HG02870 (cell line): ENCODE results near the gene VAT1L.

Experiments
- ATAC-seq: cut with Tn5 transposase; IDR thresholded peaks from one replicate; pipeline ENCODE4 v1.9.1; 2021; ENCODE audit warnings: mild to moderate bottlenecking, moderate library complexity; ENCODE audit not compliant: unreplicated experiment

VAT1L gene

DNA sequence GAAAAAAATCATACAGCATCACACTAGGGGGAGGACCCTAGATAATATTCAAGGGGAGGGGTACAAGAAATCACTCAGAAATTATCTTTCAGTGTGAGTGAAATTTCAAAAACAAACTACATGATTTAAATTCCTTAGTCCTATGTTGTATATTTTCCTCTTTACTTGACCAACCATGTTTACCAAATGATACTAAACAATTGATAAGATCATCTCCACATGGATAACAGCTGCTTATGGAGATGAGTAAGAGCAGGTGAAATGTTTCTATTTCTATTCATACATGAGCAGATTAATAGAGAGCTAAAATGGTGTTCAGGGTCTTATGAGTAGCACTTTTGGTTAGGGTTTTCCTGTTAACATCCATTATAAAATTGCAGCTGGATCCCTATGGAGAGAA is 7.3 kb upstream of the VAT1L start:
- no peak for ATAC-seq

DNA sequence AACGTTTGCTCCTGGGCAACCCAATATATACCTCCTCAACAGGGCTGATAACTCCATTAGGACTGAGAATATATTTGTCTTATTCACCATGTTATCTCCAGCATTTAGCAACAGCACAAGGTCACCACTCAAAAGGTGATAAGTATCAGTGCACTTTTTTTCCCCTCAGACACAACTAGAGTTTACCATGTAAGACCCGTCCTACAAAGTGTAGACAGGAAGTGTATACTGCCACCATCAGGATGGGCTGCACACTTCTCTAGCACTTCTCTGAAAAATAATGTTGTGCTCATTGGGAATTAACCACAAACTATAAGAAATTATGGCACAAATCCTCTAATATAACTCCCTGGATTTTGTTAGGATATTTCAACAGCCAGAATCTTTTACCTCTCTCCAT is 5.7 kb upstream of the VAT1L start:
- no peak for ATAC-seq

DNA sequence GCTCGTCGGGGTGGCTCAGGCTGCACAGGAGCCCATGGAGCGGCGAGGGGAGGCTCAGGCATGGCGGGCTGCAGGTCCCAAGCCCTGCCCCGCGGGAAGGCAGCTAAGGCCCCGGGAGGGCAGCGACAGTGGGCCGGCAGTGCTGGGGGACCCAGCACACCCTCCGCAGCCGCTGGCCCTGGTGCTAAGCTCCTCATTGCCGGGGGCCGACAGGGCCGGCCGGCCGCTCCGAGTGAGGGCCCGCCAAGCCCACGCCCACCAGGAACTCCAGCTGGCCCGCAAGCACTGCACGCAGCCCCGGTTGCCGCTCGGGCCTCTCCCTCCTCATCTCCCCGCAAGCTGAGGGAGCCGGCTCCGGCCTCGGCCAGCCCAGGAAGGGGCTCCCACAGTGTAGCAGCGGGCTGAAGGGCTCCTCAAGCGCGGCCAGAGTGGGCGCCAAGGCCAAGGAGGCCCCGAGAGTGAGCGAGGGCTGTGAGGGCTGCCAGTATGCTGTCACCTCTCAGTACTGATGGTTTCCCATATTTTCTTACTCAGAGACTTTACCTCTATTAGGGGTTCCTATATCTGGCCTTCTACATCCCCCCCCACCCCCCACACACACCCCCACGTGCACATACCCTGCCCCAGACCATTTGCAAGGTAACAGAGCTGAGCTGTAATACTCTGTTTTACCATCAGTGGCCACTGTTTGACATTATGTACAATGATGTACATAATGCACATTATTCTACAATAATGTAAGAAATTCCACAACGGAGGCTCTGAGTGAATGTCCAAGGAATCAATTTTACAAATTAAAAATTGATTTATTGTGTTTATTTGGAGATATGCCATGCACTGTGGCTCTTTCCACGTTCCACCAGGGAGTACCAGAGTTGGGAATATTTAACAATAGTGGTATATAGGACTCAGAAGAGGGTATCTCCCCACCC is 3.7 kb upstream of the VAT1L start:
- ATAC-seq: no peak

DNA sequence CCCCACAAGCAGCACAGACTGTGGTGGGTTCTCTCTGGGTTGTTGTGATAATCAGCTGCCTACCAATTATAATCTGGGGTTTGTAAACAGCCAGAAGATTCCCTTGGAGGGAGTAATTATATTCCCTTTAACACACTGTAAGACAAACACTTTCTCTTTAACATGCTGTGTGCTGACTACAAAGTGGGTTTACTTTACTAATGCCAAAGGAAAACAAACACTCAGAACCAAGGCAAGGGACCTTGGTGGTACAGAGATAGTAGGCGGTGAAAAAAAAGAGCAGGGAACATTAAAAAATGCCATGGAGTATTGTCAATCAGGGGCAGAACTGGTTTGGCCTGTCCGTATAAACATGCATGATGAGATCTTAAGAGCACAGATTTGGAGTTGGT is 3.0 kb upstream of the VAT1L start:
- no peak for ATAC-seq

DNA sequence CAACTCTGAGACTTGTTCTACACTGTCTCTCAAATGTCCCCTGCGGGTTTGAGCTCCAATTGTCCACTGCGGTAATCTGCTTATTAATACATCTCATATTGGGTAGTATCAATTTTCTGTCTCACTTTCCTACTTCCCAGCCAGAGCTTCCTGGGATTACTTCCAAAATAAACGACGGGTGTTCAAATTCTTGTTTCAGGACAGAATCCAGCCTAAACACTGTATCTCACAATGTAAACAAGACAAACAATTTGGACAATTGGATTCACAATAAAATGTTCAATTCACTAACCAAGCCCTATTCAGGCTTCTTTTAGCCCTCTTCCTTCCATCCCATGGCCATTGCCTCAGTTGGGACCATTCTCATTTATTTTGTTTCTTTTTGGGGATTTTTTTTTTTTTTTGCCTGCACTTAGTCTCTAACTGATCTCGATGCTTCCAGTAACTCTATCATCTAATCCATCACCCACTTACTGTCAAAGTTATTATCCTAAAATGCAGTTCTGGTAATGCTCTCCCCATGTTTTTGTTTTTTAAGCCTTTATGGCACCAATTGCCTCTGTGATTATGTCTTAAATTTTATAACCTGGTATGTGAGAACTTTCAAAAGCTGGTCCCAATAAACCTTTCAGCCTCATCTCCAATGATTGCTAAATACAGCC is 2.0 kb upstream of the VAT1L start:
- no peak for ATAC-seq

DNA sequence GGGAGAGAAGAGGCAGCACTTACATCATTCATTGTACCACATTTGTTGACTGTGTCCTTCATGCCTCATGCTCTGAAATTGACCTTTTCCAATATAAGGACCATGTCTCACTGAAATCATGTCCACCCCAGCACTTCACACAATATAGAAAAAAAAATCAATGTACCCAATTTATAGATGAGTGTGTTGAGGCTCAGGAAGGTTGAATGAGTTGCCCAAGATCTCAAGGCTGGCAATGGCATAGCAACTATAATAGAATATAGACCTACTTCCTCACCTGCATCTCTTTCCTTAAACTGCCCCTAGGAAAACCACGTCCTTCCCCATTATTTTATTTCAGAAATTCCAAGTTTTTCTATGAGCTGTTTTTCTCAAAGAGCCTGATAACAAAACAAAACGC is 912 bp upstream of the VAT1L start:
- no peak for ATAC-seq

DNA sequence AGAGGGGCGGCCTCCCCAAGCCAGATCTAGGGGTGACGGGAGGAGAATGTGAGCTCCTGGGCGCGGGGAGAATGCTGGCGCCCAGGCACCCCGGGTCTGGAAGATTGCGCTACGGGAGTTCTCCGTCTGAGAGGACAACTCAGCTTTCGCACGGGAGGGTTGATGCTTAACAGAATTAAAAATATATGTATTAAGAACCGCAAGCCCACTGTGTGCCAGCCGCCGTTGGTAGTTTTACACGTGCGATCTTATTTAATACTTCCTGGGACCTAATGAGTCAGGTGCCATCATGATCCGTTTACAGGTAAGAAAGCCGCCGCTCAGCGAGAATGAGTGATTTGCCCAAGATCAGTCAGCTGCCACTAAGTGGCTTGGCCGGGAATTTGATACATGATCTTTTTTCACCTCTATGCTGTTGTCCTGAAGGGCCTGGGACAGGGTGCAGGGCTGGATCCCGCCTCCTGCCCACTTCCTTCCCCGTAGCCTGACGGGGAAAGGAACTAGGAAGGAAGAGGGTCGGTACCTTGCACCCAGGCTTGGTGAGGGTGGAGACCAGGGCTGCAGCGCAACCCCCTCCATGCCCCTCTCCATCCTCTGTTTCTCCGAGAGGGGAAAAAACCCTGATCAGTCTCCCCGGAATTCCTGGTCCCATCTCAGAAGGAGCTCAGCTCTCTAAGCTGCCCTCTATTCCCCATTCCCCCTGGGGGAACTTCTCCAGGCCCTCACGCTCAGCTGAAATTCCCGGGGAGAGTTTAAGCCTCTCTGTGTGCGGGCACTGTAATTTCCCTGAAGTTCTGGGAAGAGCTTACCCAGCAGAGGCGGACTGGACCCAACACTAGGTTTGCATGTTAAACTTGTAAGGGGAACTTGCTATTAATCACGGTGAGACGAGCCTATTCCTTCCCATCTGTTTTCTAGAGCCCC is 983 bp downstream of the VAT1L start:
- ATAC-seq: no peak

DNA sequence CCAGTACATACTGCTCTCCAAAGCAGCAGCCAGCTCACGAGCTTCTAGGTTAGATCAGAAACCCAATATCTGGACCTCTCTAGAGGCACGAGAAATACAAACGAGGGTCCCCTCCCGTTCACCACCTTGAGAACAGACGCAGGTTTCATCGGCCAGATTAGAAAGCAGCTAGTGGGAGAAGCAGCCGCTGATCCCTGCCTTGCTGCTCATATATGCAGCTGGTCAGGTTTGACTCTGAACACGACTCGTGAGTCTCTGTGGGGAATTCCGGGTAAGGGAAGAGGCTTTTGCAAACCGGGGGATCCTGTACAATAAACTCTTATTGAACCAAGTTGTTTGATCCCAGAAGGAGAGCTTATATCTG is 1.6 kb downstream of the VAT1L start:
- no peak for ATAC-seq

DNA sequence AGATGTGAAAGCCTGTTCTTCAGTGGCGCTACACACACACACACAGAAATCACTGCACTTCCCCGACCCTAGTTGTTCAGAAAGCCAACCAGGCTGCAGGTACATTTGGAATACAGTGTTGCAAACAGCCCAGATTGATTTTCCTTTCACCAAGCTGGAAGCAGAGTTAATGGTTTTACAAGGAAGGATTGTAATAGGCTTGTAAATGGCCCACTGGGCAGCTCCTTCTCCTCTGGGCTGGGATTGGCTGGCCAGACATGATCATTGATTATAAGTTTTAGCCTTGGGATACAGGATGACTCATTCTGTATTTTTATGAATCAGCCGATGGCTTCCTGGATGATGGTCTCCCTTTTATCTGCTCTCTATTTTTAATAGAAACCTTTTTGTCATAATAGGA is 2.5 kb downstream of the VAT1L start:
- no peak for ATAC-seq

DNA sequence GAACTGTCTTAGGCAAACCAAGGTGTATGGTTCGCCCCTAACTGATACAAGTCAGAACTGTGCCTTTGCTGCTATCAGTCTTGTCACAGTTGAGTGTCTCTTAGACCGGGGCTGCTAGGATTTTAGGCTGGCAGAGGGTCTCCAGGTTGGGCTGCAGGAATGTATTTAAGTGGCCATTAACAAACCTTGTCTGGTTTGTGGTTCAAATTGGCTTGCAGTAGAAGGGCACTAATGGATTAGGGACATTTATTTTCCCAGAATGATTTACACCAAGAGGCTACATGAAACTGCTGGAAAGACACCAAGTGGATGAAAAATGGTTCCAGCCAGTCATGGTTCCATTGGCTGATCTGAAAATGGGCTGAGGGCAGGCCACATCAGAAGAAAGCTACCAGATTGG is 5.1 kb downstream of the VAT1L start:
- no peak for ATAC-seq

DNA sequence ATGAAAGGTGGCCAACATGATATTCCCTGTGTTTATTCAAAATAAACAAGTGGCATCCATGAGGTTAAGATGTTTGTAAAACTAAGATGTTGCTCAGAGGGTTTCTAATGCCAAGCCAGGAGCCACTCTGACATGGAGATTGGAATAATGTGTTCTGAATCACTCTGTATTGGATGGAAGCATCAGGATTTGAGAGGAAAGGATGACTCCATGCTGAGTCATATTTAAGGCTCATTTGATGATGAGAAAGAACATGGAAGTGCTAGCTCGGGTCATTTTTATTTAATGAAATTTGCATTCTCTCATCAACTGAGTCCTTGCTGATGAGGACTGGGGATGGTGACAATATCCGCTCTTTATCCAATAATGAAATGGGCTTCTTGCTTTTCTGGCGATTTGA is 6.2 kb downstream of the VAT1L start:
- ATAC-seq: no peak

DNA sequence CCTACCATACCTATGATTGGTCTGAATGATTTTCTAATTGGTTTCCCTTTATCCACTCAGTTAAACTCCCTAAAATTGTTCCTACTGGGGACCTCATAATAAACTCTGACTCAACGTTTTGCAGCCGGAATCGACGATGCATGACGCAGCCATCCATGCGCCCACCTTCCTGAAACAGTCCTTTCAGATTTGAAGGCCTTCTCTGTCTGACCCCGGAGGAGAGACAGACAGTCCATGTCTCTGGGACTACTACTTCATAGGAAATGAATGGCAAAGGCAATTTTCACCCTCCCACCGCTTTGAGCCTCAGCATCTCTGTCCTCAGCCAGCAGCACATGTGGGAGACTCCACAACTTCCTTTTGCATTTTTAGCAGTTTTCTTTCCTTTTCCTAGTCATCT is 13.5 kb downstream of the VAT1L start:
- no peak for ATAC-seq

DNA sequence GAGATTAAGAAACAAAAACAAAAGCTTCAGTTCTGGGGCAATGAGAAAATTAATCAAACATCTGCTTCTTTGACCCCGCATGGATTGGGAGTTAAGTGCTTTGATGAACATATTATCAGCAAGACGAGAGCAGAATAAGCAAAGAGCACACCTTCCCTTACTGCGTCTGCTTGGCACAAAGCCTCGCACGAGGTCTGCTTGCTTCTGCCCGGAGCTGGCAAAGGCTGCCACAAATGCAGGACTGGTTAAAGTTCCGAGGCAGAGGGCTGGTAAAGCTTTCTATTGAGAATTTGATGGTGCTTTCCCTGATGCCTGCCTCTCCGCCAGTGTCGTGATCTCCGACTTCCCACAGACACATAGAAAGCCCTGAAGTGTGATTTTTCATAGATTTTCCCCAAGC is 17.0 kb downstream of the VAT1L start:
- ATAC-seq: no peak

DNA sequence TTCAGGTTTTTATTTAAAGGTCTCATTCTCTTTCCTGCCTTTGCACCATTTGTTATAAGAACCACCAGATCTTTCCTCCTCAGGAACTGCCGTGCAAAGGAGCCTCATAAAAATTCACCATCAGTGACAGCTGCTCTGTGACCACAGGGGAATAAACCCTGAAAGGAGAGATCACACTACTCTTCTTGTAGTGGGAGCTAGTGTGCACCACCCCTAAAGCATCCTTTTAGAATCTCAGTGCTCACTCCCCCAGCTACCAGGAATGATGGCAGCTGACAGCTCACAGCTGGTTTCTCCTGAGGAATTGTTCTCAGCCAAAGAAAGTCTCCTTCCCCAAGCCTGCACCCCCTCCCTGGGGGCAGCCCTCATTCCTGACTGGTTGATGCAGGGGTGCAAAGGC is 18.7 kb downstream of the VAT1L start:
- ATAC-seq: no peak

DNA sequence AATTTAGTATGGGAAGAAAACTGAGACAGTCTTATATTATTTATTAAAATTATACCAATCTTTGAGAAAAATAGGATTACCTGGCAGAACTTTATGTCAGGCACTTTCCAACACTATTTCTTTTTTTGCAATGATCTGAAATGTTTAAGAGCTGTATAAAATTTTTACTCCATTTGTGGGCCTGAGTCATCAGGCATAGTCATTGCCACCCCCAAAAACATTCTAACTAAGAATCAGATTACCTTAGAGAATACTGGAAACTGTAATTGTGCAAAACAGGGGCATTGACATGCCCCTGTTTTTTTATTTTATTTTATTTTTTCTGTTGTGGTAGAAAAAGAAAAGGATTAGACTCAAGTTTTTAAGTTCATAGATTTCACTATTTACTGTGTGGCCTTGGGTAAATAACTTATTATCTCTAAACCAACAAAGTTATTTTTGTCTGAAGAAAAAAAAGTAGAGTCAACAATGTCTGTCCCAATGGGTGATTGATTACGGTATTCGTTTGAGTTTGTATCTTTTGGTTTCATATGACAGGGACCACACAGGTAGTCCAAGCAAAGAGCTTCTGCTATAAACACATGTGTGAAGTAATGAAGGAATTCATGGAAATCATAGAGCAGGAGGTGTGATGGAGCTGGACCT is 24.6 kb downstream of the VAT1L start:
- no peak for ATAC-seq

DNA sequence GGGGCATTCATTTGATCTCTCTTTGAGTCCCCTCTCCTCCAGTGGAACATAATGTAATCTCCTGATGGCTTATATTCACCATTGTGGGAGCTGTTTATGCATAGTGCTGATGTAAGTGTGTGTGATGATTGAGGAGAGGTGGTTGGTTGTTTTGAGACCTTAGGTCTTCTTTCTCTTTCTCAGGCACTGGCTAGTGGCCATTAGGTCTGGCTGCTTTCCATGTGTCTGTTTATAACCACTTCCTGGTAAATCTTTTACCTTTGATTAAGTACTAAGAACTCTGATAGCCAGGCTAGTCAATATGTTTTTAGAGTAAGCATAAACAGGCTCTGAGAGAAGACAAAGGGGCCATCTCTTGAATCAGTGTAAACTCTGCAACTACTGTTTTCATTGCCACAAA is 27.9 kb downstream of the VAT1L start:
- no peak for ATAC-seq

DNA sequence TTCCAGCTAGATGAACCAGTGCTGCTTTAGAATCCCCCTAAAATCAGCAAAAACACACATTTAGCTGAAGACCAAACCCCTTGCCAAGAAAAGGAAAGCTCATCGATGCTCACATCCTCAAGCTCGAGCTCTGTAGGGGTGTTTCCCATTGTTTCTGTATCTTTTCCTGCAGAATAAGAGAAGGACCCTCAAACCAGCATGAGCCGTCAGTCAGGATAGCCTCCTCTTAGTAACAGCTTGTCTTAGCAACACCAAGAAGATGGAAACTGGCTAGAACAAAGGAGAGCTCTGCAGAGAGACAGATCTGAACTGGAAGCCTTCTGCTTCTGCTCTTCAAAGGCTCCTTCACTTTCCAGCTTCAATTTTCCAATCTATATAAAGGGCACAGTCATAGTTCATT is 32.0 kb downstream of the VAT1L start:
- ATAC-seq: no peak

DNA sequence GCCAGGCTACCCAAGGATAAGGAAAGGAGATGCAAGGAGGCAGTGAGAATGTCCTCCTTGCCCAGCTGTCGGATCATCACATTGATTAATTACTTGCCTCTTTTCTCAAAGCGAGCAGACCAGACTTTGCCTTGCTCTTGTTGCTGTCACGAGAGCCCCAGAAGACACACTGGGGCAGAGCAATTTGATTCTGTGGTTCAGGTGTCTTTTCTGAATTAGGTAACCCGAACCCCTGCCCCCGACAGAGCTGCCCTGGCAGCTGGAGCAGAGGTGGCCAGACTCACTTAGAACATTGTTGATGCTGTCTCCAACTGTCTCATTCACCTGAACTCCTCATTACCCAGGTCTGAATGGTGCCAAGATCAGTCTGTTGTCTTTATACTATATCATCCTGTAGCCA is 34.3 kb downstream of the VAT1L start:
- ATAC-seq: no peak

DNA sequence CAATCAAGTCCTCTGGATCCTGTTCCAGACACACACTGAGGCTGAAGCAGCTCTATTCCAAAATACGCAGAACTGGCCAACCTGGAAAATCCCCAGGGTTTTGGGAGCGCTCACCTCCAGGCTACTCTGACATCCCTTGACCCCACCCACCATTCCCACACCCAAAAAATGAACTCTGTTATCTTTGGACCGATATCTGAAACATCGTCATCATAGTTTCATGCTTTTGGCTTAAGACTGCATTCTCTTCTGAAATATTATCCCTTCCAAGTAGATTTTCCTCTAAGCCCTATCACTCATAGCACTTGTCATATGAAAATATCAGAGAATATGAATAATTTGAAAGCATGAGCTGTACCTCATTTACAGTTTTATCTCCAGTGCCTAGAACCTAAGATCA is 34.7 kb downstream of the VAT1L start:
- ATAC-seq: no peak

DNA sequence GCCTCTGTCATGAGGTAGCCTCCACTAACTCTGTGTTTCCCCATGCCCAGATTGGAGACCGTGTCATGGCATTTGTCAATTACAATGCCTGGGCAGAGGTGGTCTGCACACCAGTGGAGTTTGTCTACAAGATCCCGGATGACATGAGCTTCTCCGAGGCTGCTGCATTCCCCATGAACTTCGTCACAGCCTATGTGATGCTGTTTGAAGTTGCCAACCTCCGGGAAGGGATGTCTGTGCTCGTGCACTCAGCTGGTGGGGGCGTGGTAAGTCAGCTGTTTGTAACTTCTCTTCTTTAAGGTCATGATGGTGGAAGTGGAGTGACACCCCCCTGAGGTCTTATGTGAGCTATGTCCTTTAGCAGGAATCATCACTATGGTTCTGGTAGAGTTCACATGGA is 36.8 kb downstream of the VAT1L start:
- no peak for ATAC-seq

DNA sequence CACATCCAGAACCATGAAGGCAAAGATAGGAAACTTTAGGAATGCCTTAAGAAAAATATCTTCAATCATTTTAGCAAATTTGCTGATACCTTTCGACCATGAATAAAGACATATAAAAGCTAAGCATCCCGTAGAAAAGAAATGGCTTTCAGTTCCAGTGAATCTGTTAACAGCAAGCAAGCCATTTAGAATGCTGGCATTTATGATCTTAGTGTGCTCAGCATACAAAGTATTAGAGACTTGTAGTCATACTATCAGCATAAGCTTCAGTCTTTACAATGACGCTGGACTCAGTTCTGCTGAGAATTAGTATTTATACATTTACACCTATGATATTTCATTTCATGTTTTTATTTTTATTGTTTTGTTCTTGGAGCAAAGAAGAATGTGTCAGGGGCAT is 38.7 kb downstream of the VAT1L start:
- ATAC-seq: no peak
